ENCODE data around the gene CACNA1C. TPM values are rescaled to one million over a fixed set of nuclear protein-coding genes. Genes with fewer than 3 reads are reported as not detected.

The CACNA1C gene
- total and polyA plus RNA-seq, 2 of the 4 experiments (the other 2 are of a cell fraction), result 1.6 to 2.6 TPM

GRCh38 chr12:2667716-2668440, 615.1 kb downstream of the CACNA1C start:
- in situ Hi-C loops (cut with MboI; ENCODE audit: low sequenced_read_pairs), result no loop called here
- Histone ChIP-seq H3K14ac (replicated peaks; ENCODE audit: low read depth, low read length) (no peak overlapping the region), H2AFZ (replicated peaks; ENCODE audit: low read length, poor library complexity) (no peak overlapping the region), H3K9ac (ENCODE audit: low read depth, low read length) (no peak overlapping the region), H3K23ac (ENCODE audit: low read depth, low read length) (no peak overlapping the region), H4K8ac (ENCODE audit: low read depth in 2 of 2, low read length in 2 of 2) (no peak overlapping the region), H3K4me2 (ENCODE audit: low read depth, low read length) (no peak overlapping the region), H2BK120ac (ENCODE audit: low read depth, low read length) (no peak overlapping the region), H3K56ac (ENCODE audit: extremely low read depth, insufficient read depth, low read length) (no peak overlapping the region), H3K27me3 (ENCODE audit: control insufficient read depth, insufficient read depth, low read length) (no peaks in the 10 kb centered on the region), H3K4me3 (ENCODE audit: insufficient read depth, low read depth, low read length) (no peak overlapping the region), H3K4me1 (ENCODE audit: control insufficient read depth, insufficient read depth, low read length) (no peaks in the 10 kb centered on the region), H3K4ac (ENCODE audit: low read depth, low read length) (no peak overlapping the region), H2AK5ac (ENCODE audit: low read depth, low read length) (no peak overlapping the region), H4K20me1 (ENCODE audit: insufficient read depth, low read length) (no peaks in the 10 kb centered on the region), H4K5ac (ENCODE audit: low read depth, low read length) (no peak overlapping the region), H4K91ac (ENCODE audit: insufficient read depth, low read depth, low read length) (no peak overlapping the region), H2AK9ac (replicated peaks; ENCODE audit: low read depth, low read length, poor library complexity) (no peak overlapping the region), H3K36me3 (ENCODE audit: control insufficient read depth, insufficient read depth, low read length) (peaks cover 35% of the 10 kb centered on the region), H3K9me3 (ENCODE audit: control insufficient read depth, insufficient read depth, low read length) (no peaks in the 10 kb centered on the region), H3K18ac (ENCODE audit: low read depth, low read length) (no peak overlapping the region), H2BK20ac (ENCODE audit: low read depth, low read length) (no peak overlapping the region), H2BK5ac (ENCODE audit: low read depth, low read length, poor library complexity, severe bottlenecking) (no peak overlapping the region), H3K79me1 (ENCODE audit: low read depth in 1 of 2, low read length in 2 of 2) (no peaks in the 10 kb centered on the region), H2BK15ac (ENCODE audit: low read depth, low read length) (no peak overlapping the region), H3K27ac (ENCODE audit: insufficient read depth, low read length) (no peak overlapping the region), H3K9me1 (ENCODE audit: insufficient read depth, low read length) (peaks cover 4% of the 10 kb centered on the region; the same call in 1 of the 2 replicates)
- BruUV-seq (replicated peaks), result no TSS peak
- POLR2A ChIA-PET (ENCODE audit: unreplicated experiment), result no interaction called here
- CTCF ChIA-PET, result no interaction called here
- intact Hi-C loops (cut with micrococcal nuclease), result no loop called here
- dilution Hi-C loops (cut with HindIII; ENCODE audit: low sequenced_read_pairs, unreplicated experiment), result no loop called here
- TF ChIP-seq NFE2L2 (IDR thresholded peaks at IDR 0.05; ENCODE audit: low read depth, low read length), result no peak
- TF ChIP-seq FOS (IDR thresholded peaks at IDR 0.05; ENCODE audit: low read depth, low read length), result no peak
- TF ChIP-seq RFX5 (IDR thresholded peaks at IDR 0.05; ENCODE audit: low read depth, low read length), result no peak
- no peak for TF ChIP-seq CEBPB (IDR thresholded peaks at IDR 0.05; ENCODE audit: low read depth, low read length)
- TF ChIP-seq SMC3 (IDR thresholded peaks at IDR 0.05; ENCODE audit: low read depth, low read length), result no peak
- no peak for TF ChIP-seq CTCF (conservative IDR thresholded peaks at IDR 0.05; ENCODE audit: low read depth, low read length)
- TF ChIP-seq MAFK (IDR thresholded peaks at IDR 0.05; ENCODE audit: low read depth, low read length), result no peak
- TF ChIP-seq MXI1 (IDR thresholded peaks at IDR 0.05; ENCODE audit: borderline replicate concordance, low read depth, low read length), result no peak
- TF ChIP-seq ELK1 (IDR thresholded peaks at IDR 0.05; ENCODE audit: borderline replicate concordance, low read depth, low read length), result no peak
- WGBS, 2 experiments (ENCODE audit: extremely low coverage in 2 of 2, insufficient read length in 1 of 2), result 96% methylated on average over 5 of the region's 17 CpGs; no CpG with 5 or more reads in 1 of the 2 experiments
- ATAC-seq (ENCODE audit: low read depth) (no peak), DNase-seq (no peak)

Measured in IMR-90 (cell line).